ENCODE measurements around the gene SLC27A6.

GRCh38 chr5:129018837-129019236, 53.5 kb downstream of the SLC27A6 start:
- TF ChIP-seq RAD21 (IDR thresholded peaks at IDR 0.05; ENCODE audit: insufficient read depth, low read depth, low read length) (no peak), TARDBP (IDR thresholded peaks at IDR 0.05; ENCODE audit: borderline replicate concordance) (no peak), CEBPB (IDR thresholded peaks at IDR 0.05; ENCODE audit: borderline replicate concordance in 1 of 2, low read depth in 2 of 2, low read length in 2 of 2) (no peak), POLR2AphosphoS2 (IDR thresholded peaks at IDR 0.05; ENCODE audit: low read depth, low read length) (no peak), RB1 (IDR thresholded peaks at IDR 0.05; ENCODE audit: borderline replicate concordance) (no peak), CHD2 (IDR thresholded peaks at IDR 0.05; ENCODE audit: borderline replicate concordance, low read depth, low read length) (no peak), JUND (IDR thresholded peaks at IDR 0.05; ENCODE audit: low read depth, low read length) (no peak), ZNF274 (IDR thresholded peaks at IDR 0.05; ENCODE audit: insufficient read depth, insufficient read length) (no peak), POLR2A (IDR thresholded peaks at IDR 0.05; ENCODE audit: low read depth, low read length) (no peak), CTCF (IDR thresholded peaks at IDR 0.05 in 2 of 3, conservative IDR thresholded peaks at IDR 0.05 in 1 of 3; ENCODE audit: control insufficient read depth in 2 of 3, extremely low read depth in 1 of 3, insufficient read depth in 1 of 3, low read depth in 3 of 3, low read length in 3 of 3) (no peak), ZBTB33 (IDR thresholded peaks at IDR 0.05) (no peak)
